K562 (cell line): ENCODE data around the gene SZT2. TPM values are rescaled to one million over a fixed set of nuclear protein-coding genes. Genes with fewer than 3 reads are reported as not detected.

Experiments
- CREB1 ChIP-seq, 2 experiments: sonication (generic) in 1 of 2; formaldehyde crosslinking in 1 of 2; IDR thresholded peaks; 2 replicates each; pipeline versions ENCODE4 v1.6.1 to v1.8.0; 2012 to 2022; ENCODE audit warnings: inconsistent platforms in 1 of 2, mild to moderate bottlenecking in 1 of 2, missing genetic modification reagents in 1 of 2, moderate library complexity in 1 of 2
- EP300 ChIP-seq: IDR thresholded peaks from 2 replicates; pipeline ENCODE4 v1.6.1; 2012; ENCODE audit warnings: low read length, improper control_type of control experiment
- FOXA3 ChIP-seq, 2 experiments: fragments of 450-650 bp in 1 of 2; sonication (generic) in 1 of 2; formaldehyde crosslinking; IDR thresholded peaks in 1 of 2; conservative IDR thresholded peaks in 1 of 2; 2 replicates each; pipeline versions ENCODE4 v1.4.0 to v1.8.0; 2020 to 2022; ENCODE audit warnings: mild to moderate bottlenecking in 2 of 2, missing genetic modification reagents in 1 of 2
- IRF1 ChIP-seq: sonication (generic); formaldehyde crosslinking; IDR thresholded peaks from 2 replicates; pipeline ENCODE4 v1.8.0; 2022; ENCODE audit warnings: missing genetic modification reagents, mild to moderate bottlenecking, borderline replicate concordance
- MCM7 ChIP-seq, 2 experiments: fragments of 450-650 bp; IDR thresholded peaks; 2 replicates each; pipeline ENCODE4 v1.6.1; 2016 to 2018
- PHB ChIP-seq: fragments of 250-450 bp; sonication (Bioruptor Pico); IDR thresholded peaks from 2 replicates; pipeline ENCODE4 v1.5.0; 2021
- RB1 ChIP-seq: fragments of 450-650 bp; IDR thresholded peaks from 2 replicates; pipeline ENCODE4 v1.6.1; 2017; ENCODE audit warnings: low read depth, mild to moderate bottlenecking
- TRIM25 ChIP-seq: fragments of 450-650 bp; IDR thresholded peaks from 2 replicates; pipeline ENCODE4 v1.7.0; 2016; ENCODE audit warnings: borderline replicate concordance
- polyA plus RNA-seq, 8 experiments: library from polyadenylated mRNA; depleted of rRNA in 4 of 8; stranded (reverse) in 5 of 8; unstranded in 3 of 8; fragments of >200 nt; fragmentation: Nextera tagmentation in 2 of 8; fragmentation: Illumina TruSeq in 1 of 8; extraction: Ambion mirVana in 2 of 8; extraction: Trizol in 1 of 8; gene quantifications; 2 replicates each; pipeline versions ENCODE4 v1.2.1 to v1.2.3, GENCODE V29; 2011 to 2014; ENCODE audit warnings: inconsistent platforms in 1 of 8, missing spikeins in 1 of 8
- total RNA-seq, 7 experiments: library from RNA; depleted of rRNA in 6 of 7; stranded (reverse); fragments of >200 nt in 6 of 7; fragmentation: Illumina TruSeq in 2 of 7; extraction: Trizol in 2 of 7; gene quantifications; 2 replicates each; pipeline versions ENCODE4 v1.2.1 to v1.2.3, GENCODE V29; 2011 to 2021; ENCODE audit warnings: low replicate concordance in 1 of 7
- TF ChIP-seq, protein P1 (sequence below): sonication (generic); formaldehyde crosslinking; IDR thresholded peaks from 2 replicates; pipeline ENCODE4 v1.8.1; 2022; ENCODE audit warnings: missing genetic modification reagents
- TF ChIP-seq, protein P2 (sequence below): fragments of 250-450 bp; sonication (Bioruptor Pico); IDR thresholded peaks from 2 replicates; pipeline ENCODE4 v1.5.0; 2020; ENCODE audit warnings: mild to moderate bottlenecking, borderline replicate concordance
- TF ChIP-seq, protein P3 (sequence below): sonication (generic); formaldehyde crosslinking; IDR thresholded peaks from 2 replicates; pipeline ENCODE4 v1.8.1; 2022; ENCODE audit warnings: missing genetic modification reagents
- TF ChIP-seq, protein P4 (sequence below), 3 experiments: fragments of 200-800 bp in 1 of 3; fragments of 250-450 bp in 1 of 3; fragments of 450-650 bp in 1 of 3; sonication (Bioruptor Pico) in 1 of 3; sonication (Bioruptor generic) in 1 of 3; formaldehyde crosslinking in 1 of 3; IDR thresholded peaks; 2 replicates each; pipeline versions ENCODE4 v1.6.1 to v1.8.0; 2016 to 2022; ENCODE audit warnings: mild to moderate bottlenecking in 2 of 3, missing genetic modification characterization in 2 of 3, missing compliant biosample characterization in 1 of 3, moderate library complexity in 1 of 3

Gene SZT2
- total and polyA plus RNA-seq, 9 of the 15 experiments (the other 6 are each of a cell fraction or from before 2014, with no cell fraction given): 0.88 to 31.0 (median 12.8) TPM

DNA sequence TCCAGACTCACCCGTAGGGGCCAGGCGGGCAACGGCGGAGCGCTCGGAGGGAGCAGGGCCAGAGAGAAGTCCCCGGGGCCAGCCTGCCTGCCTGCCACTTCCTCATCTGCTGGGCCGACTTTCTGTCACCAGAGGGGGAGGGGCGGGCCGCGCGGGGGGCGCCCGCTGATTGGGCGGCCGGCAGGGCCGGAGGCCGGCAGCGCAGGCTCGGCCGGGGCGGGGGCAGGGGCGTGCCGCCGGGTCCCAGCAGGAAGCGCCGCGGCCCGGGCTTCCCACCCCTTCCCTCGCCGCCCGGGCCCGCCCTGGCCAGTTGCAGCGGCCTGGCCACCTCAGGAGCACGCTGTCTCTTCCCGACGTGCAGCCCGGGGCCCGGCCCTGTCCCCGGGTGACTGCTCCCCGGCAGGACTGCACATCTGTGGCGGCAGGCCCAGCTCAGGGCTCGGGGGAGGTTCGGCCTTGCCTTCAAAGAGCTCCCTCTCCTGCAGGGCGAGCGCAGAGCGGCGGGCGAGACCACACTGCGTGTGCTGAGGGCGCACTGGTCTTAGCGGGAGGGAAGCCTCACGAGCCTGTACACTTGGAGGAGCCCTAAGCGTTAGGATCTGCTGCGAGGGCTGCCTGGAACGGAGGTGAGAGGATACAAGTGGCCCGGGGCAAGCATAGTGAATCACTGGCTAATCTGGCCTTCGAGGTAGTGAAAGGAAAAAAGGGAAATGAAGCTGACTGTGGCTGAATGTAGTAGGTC is 21.6 kb upstream of the SZT2 start, which contains the start of gene ELOVL1 (continued):
- TF ChIP-seq IRF1 (CRISPR knock-in tag) (no peak), EP300 (peak; percentile 24; the same call in 1 of the 2 replicates), CREB1 (IDR thresholded peaks at IDR 0.05) (no peak), CREB1 (CRISPR knock-in tag; IDR thresholded peaks at IDR 0.05) (no peak; the same call in 1 of the 2 replicates), MCM7 (IDR thresholded peaks at IDR 0.05) (no peak), RB1 (peak; percentile 81; the same call in 1 of the 2 replicates), FOXA3 (CRISPR knock-in tag; conservative IDR thresholded peaks at IDR 0.05 in 1 of 2, IDR thresholded peaks at IDR 0.05 in 1 of 2) (peak in 1 of 2 experiments; percentile 32; a peak in 2 of 4 replicates), PHB (CRISPR knock-in tag) (no peak), TRIM25 (no peak)
- TF ChIP-seq, protein P1, sequence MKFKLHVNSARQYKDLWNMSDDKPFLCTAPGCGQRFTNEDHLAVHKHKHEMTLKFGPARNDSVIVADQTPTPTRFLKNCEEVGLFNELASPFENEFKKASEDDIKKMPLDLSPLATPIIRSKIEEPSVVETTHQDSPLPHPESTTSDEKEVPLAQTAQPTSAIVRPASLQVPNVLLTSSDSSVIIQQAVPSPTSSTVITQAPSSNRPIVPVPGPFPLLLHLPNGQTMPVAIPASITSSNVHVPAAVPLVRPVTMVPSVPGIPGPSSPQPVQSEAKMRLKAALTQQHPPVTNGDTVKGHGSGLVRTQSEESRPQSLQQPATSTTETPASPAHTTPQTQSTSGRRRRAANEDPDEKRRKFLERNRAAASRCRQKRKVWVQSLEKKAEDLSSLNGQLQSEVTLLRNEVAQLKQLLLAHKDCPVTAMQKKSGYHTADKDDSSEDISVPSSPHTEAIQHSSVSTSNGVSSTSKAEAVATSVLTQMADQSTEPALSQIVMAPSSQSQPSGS (CRISPR knock-in tag): no peak
- TF ChIP-seq, protein P2, sequence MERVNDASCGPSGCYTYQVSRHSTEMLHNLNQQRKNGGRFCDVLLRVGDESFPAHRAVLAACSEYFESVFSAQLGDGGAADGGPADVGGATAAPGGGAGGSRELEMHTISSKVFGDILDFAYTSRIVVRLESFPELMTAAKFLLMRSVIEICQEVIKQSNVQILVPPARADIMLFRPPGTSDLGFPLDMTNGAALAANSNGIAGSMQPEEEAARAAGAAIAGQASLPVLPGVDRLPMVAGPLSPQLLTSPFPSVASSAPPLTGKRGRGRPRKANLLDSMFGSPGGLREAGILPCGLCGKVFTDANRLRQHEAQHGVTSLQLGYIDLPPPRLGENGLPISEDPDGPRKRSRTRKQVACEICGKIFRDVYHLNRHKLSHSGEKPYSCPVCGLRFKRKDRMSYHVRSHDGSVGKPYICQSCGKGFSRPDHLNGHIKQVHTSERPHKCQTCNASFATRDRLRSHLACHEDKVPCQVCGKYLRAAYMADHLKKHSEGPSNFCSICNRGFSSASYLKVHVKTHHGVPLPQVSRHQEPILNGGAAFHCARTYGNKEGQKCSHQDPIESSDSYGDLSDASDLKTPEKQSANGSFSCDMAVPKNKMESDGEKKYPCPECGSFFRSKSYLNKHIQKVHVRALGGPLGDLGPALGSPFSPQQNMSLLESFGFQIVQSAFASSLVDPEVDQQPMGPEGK (CRISPR knock-in tag): no peak
- TF ChIP-seq, protein P3, sequence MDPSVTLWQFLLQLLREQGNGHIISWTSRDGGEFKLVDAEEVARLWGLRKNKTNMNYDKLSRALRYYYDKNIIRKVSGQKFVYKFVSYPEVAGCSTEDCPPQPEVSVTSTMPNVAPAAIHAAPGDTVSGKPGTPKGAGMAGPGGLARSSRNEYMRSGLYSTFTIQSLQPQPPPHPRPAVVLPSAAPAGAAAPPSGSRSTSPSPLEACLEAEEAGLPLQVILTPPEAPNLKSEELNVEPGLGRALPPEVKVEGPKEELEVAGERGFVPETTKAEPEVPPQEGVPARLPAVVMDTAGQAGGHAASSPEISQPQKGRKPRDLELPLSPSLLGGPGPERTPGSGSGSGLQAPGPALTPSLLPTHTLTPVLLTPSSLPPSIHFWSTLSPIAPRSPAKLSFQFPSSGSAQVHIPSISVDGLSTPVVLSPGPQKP (CRISPR knock-in tag): no peak
- TF ChIP-seq, protein P4, sequence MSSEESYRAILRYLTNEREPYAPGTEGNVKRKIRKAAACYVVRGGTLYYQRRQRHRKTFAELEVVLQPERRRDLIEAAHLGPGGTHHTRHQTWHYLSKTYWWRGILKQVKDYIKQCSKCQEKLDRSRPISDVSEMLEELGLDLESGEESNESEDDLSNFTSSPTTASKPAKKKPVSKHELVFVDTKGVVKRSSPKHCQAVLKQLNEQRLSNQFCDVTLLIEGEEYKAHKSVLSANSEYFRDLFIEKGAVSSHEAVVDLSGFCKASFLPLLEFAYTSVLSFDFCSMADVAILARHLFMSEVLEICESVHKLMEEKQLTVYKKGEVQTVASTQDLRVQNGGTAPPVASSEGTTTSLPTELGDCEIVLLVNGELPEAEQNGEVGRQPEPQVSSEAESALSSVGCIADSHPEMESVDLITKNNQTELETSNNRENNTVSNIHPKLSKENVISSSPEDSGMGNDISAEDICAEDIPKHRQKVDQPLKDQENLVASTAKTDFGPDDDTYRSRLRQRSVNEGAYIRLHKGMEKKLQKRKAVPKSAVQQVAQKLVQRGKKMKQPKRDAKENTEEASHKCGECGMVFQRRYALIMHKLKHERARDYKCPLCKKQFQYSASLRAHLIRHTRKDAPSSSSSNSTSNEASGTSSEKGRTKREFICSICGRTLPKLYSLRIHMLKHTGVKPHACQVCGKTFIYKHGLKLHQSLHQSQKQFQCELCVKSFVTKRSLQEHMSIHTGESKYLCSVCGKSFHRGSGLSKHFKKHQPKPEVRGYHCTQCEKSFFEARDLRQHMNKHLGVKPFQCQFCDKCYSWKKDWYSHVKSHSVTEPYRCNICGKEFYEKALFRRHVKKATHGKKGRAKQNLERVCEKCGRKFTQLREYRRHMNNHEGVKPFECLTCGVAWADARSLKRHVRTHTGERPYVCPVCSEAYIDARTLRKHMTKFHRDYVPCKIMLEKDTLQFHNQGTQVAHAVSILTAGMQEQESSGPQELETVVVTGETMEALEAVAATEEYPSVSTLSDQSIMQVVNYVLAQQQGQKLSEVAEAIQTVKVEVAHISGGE (CRISPR knock-in tag; IDR thresholded peaks at IDR 0.05): no peak; a peak in 1 of 6 replicates
